NT2/D1 (cell line): ENCODE results near the gene BTF3L4.
"Not testable (repeated sequence)": the region's sequence is repeated elsewhere in the genome, so short reads cannot be mapped to it uniquely, and the experiment has no call there.

ENCODE experiments used
- SUZ12 ChIP-seq: IDR thresholded peaks from 2 replicates; pipeline ENCODE4 v1.6.1; 2011; ENCODE audit not compliant: insufficient read length, insufficient read depth; ENCODE audit errors: extremely low read depth
- YY1 ChIP-seq: IDR thresholded peaks from 2 replicates; pipeline ENCODE4 v1.6.1; 2011; ENCODE audit not compliant: insufficient read length, insufficient read depth
- ZNF274 ChIP-seq: IDR thresholded peaks from 2 replicates; pipeline ENCODE4 v1.6.1; 2011; ENCODE audit warnings: mild to moderate bottlenecking, low read depth, low read length

GRCh38 chr1:52028839-52029238 lies 27.3 kb upstream of the BTF3L4 start:
- TF ChIP-seq YY1, SUZ12, ZNF274: not testable (repeated sequence)
